Activated CD4-positive, alpha-beta T cell treated with anti-CD3 and anti-CD28 coated beads, Interleukin-2, amount 10 ng/mL, durations not matched to agents 7 days and 5 days (primary cell): Measurements from ENCODE around the gene FAM13B. TPM values are rescaled to one million over a fixed set of nuclear protein-coding genes. Genes with fewer than 3 reads are reported as not detected.
"Not testable (repeated sequence)": the region's sequence is repeated elsewhere in the genome, so short reads cannot be mapped to it uniquely, and the experiment has no call there.

Experiments used
- CTCF ChIA-PET: fragments of 350-600 bp; sonication (Branson Sonifier 250); formaldehyde crosslinking; loops from one replicate; lab custom pipeline; 2021; ENCODE audit warnings: antibody characterized with exemption; lab: Charles Lee
- POLR2A ChIA-PET: fragments of 350-600 bp; sonication (Branson Sonifier 250); formaldehyde crosslinking; loops from one replicate; lab custom pipeline; 2021; ENCODE audit warnings: antibody characterized with exemption; lab: Charles Lee
- DNase-seq: peaks from one replicate; pipeline ENCODE4 v3.0.0-alpha.2; 2020
- H3K27ac Mint-ChIP-seq: one replicate; pipeline ENCODE4 v1.8.0; 2021; ENCODE audit warnings: mild to moderate bottlenecking, moderate library complexity, mixed read lengths
- H3K27me3 Mint-ChIP-seq: one replicate; pipeline ENCODE4 v1.8.0; 2021; ENCODE audit warnings: mixed read lengths
- H3K36me3 Mint-ChIP-seq: one replicate; pipeline ENCODE4 v1.8.0; 2021; ENCODE audit warnings: low read depth, mixed read lengths
- H3K4me1 Mint-ChIP-seq: one replicate; pipeline ENCODE4 v1.8.0; 2021; ENCODE audit warnings: mixed read lengths
- H3K4me3 Mint-ChIP-seq: one replicate; pipeline ENCODE4 v1.8.0; 2021; ENCODE audit warnings: mild to moderate bottlenecking, moderate library complexity, mixed read lengths
- H3K9me3 Mint-ChIP-seq: one replicate; pipeline ENCODE4 v1.8.0; 2021; ENCODE audit warnings: mixed read lengths
- total RNA-seq, 2 experiments: library from RNA; stranded (reverse); gene quantifications; one replicate each; pipeline ENCODE4 v1.2.3, GENCODE V29; 2021

The FAM13B gene
- total RNA-seq, 2 experiments from 2014 or later = 31.3 to 35.2 TPM

- POLR2A ChIA-PET = no interaction called here
- Mint-ChIP-seq H3K4me3 (no peak overlapping the region), H3K9me3 (peaks cover 16% of the 10 kb centered on the region), H3K27me3 (no peaks in the 10 kb centered on the region), H3K36me3 (peaks cover 41% of the 10 kb centered on the region), H3K27ac (no peak overlapping the region), H3K4me1 (peaks cover 26% of the 10 kb centered on the region)
- no peak for DNase-seq
- CTCF ChIA-PET = no interaction called here
Observed at GRCh38 chr5:137997726-137998213, 35.1 kb downstream of the FAM13B start.

GRCh38 chr5:137995749-137996128 is 37.1 kb downstream of the FAM13B start:
- CTCF ChIA-PET = no interaction called here
- DNase-seq = no peak
- peaks cover 26% of the 10 kb centered on the region for H3K4me1 Mint-ChIP-seq
- no peak overlapping the region for H3K27ac Mint-ChIP-seq
- peaks cover 37% of the 10 kb centered on the region for H3K36me3 Mint-ChIP-seq
- no peaks in the 10 kb centered on the region for H3K27me3 Mint-ChIP-seq
- peaks cover 12% of the 10 kb centered on the region for H3K9me3 Mint-ChIP-seq
- POLR2A ChIA-PET = no interaction called here
- H3K4me3 Mint-ChIP-seq = no peak overlapping the region

GRCh38 chr5:137995077-137995748 is 37.7 kb downstream of the FAM13B start:
- DNase-seq = no peak
- Mint-ChIP-seq H3K4me3 (no peak overlapping the region), H3K27ac (no peak overlapping the region), H3K4me1 (peaks cover 26% of the 10 kb centered on the region), H3K9me3 (peaks cover 12% of the 10 kb centered on the region), H3K36me3 (peaks cover 37% of the 10 kb centered on the region), H3K27me3 (no peaks in the 10 kb centered on the region)
- ChIA-PET CTCF (interaction anchor here (0.5 kb wide), 1 partner anchor 136 kb away, joined by 5 read pairs; no protein-coding TSS in a partner anchor), POLR2A (no interaction called here)

GRCh38 chr5:137994556-137994955 is 38.3 kb downstream of the FAM13B start:
- no peak overlapping the region for H3K27ac Mint-ChIP-seq
- H3K9me3 Mint-ChIP-seq = peaks cover 12% of the 10 kb centered on the region
- POLR2A ChIA-PET = no interaction called here
- peaks cover 26% of the 10 kb centered on the region for H3K4me1 Mint-ChIP-seq
- H3K27me3 Mint-ChIP-seq = no peaks in the 10 kb centered on the region
- H3K36me3 Mint-ChIP-seq = peaks cover 34% of the 10 kb centered on the region
- no peak overlapping the region for H3K4me3 Mint-ChIP-seq
- CTCF ChIA-PET = interaction anchor here (1.0 kb wide), 1 partner anchor 59 kb away, joined by 3 read pairs; no protein-coding TSS in a partner anchor
- DNase-seq = no peak

GRCh38 chr5:137989419-137989818 is 43.5 kb downstream of the FAM13B start:
- Mint-ChIP-seq H3K27ac (no peak overlapping the region), H3K27me3 (no peaks in the 10 kb centered on the region), H3K4me1 (no peaks in the 10 kb centered on the region), H3K4me3 (no peak overlapping the region), H3K36me3 (peaks cover 18% of the 10 kb centered on the region), H3K9me3 (no peaks in the 10 kb centered on the region)
- ChIA-PET CTCF (no interaction called here), POLR2A (no interaction called here)
- no peak for DNase-seq

GRCh38 chr5:137975208-137975607 is 57.7 kb downstream of the FAM13B start:
- DNase-seq = no peak
- ChIA-PET CTCF (no interaction called here), POLR2A (no interaction called here)
- H3K9me3 Mint-ChIP-seq = peaks cover 7% of the 10 kb centered on the region
- H3K36me3 Mint-ChIP-seq = peaks cover 55% of the 10 kb centered on the region
- H3K4me1 Mint-ChIP-seq = no peaks in the 10 kb centered on the region
- no peak overlapping the region for H3K27ac Mint-ChIP-seq
- H3K4me3 Mint-ChIP-seq = no peak overlapping the region
- no peaks in the 10 kb centered on the region for H3K27me3 Mint-ChIP-seq

- H3K9me3 Mint-ChIP-seq, CTCF ChIA-PET, H3K4me1 Mint-ChIP-seq, DNase-seq, H3K27ac Mint-ChIP-seq, H3K4me3 Mint-ChIP-seq, POLR2A ChIA-PET, H3K27me3 Mint-ChIP-seq: not testable (repeated sequence)
- peaks cover 49% of the 10 kb centered on the region for H3K36me3 Mint-ChIP-seq
Observed at GRCh38 chr5:137970384-137970783, 62.5 kb downstream of the FAM13B start.

GRCh38 chr5:137960819-137961218 is 72.1 kb downstream of the FAM13B start:
- H3K9me3 Mint-ChIP-seq = no peaks in the 10 kb centered on the region
- H3K27ac Mint-ChIP-seq = no peak overlapping the region
- H3K27me3 Mint-ChIP-seq = no peaks in the 10 kb centered on the region
- no peaks in the 10 kb centered on the region for H3K4me1 Mint-ChIP-seq
- no peak for DNase-seq
- CTCF ChIA-PET = no interaction called here
- POLR2A ChIA-PET = no interaction called here
- no peak overlapping the region for H3K4me3 Mint-ChIP-seq
- peaks cover 41% of the 10 kb centered on the region for H3K36me3 Mint-ChIP-seq

- H3K36me3 Mint-ChIP-seq = peaks cover 36% of the 10 kb centered on the region
- ChIA-PET POLR2A (no interaction called here), CTCF (no interaction called here)
- no peak overlapping the region for H3K27ac Mint-ChIP-seq
- no peak overlapping the region for H3K4me3 Mint-ChIP-seq
- H3K9me3 Mint-ChIP-seq = no peaks in the 10 kb centered on the region
- DNase-seq = no peak
- H3K4me1 Mint-ChIP-seq = no peaks in the 10 kb centered on the region
- no peaks in the 10 kb centered on the region for H3K27me3 Mint-ChIP-seq
Observed at GRCh38 chr5:137960141-137960540, 72.7 kb downstream of the FAM13B start.

GRCh38 chr5:137959488-137959887 is 73.4 kb downstream of the FAM13B start:
- CTCF ChIA-PET = interaction anchor here (0.5 to 0.9 kb wide), 2 partner anchors 10 to 41 kb away, joined by 3 to 5 read pairs; no protein-coding TSS in a partner anchor
- no peak overlapping the region for H3K4me3 Mint-ChIP-seq
- H3K9me3 Mint-ChIP-seq = no peaks in the 10 kb centered on the region
- no peaks in the 10 kb centered on the region for H3K4me1 Mint-ChIP-seq
- no peak for DNase-seq
- H3K27me3 Mint-ChIP-seq = no peaks in the 10 kb centered on the region
- peaks cover 36% of the 10 kb centered on the region for H3K36me3 Mint-ChIP-seq
- POLR2A ChIA-PET = interaction anchor here (0.6 kb wide), 1 partner anchor 165 kb away, joined by 3 read pairs; no protein-coding TSS in a partner anchor
- H3K27ac Mint-ChIP-seq = no peak overlapping the region

- ChIA-PET POLR2A (no interaction called here), CTCF (no interaction called here)
- H3K4me3 Mint-ChIP-seq = no peak overlapping the region
- H3K27me3 Mint-ChIP-seq = no peaks in the 10 kb centered on the region
- no peaks in the 10 kb centered on the region for H3K9me3 Mint-ChIP-seq
- H3K4me1 Mint-ChIP-seq = no peaks in the 10 kb centered on the region
- no peak overlapping the region for H3K27ac Mint-ChIP-seq
- no peak for DNase-seq
- peaks cover 40% of the 10 kb centered on the region for H3K36me3 Mint-ChIP-seq
Observed at GRCh38 chr5:137957948-137958347, 74.9 kb downstream of the FAM13B start.

- Mint-ChIP-seq H3K9me3 (no peaks in the 10 kb centered on the region), H3K27ac (no peak overlapping the region), H3K4me3 (no peak overlapping the region), H3K4me1 (peaks cover 3% of the 10 kb centered on the region), H3K27me3 (no peaks in the 10 kb centered on the region), H3K36me3 (peaks cover 44% of the 10 kb centered on the region)
- no peak for DNase-seq
- ChIA-PET POLR2A (interaction anchor here (0.6 kb wide), 1 partner anchor 142 kb away, joined by 6 read pairs; no protein-coding TSS in a partner anchor), CTCF (interaction anchor here (0.9 to 2.2 kb wide), 4 partner anchors 9 to 398 kb away, joined by 4 to 8 read pairs (median 5); no protein-coding TSS in a partner anchor)
Observed at GRCh38 chr5:137954131-137954879, 78.6 kb downstream of the FAM13B start.

GRCh38 chr5:137945825-137946224 is 87.1 kb downstream of the FAM13B start:
- no peaks in the 10 kb centered on the region for H3K9me3 Mint-ChIP-seq
- H3K27ac Mint-ChIP-seq = no peak overlapping the region
- no peak overlapping the region for H3K4me3 Mint-ChIP-seq
- peaks cover 66% of the 10 kb centered on the region for H3K36me3 Mint-ChIP-seq
- DNase-seq = no peak
- no peaks in the 10 kb centered on the region for H3K27me3 Mint-ChIP-seq
- H3K4me1 Mint-ChIP-seq = peaks cover 3% of the 10 kb centered on the region
- CTCF ChIA-PET = no interaction called here
- POLR2A ChIA-PET = no interaction called here
